Measurements from ENCODE around the gene CGB2. TPM values are rescaled to one million over a fixed set of nuclear protein-coding genes. Genes with fewer than 3 reads are reported as not detected.

Gene CGB2
- total RNA-seq, 6 donors from 2014 or later: not detected

GRCh38 chr19:49080392-49080791 is 48.7 kb downstream of the CGB2 start:
- TF ChIP-seq POLR2AphosphoS5 (IDR thresholded peaks at IDR 0.05): no peak
- TF ChIP-seq, protein P1, sequence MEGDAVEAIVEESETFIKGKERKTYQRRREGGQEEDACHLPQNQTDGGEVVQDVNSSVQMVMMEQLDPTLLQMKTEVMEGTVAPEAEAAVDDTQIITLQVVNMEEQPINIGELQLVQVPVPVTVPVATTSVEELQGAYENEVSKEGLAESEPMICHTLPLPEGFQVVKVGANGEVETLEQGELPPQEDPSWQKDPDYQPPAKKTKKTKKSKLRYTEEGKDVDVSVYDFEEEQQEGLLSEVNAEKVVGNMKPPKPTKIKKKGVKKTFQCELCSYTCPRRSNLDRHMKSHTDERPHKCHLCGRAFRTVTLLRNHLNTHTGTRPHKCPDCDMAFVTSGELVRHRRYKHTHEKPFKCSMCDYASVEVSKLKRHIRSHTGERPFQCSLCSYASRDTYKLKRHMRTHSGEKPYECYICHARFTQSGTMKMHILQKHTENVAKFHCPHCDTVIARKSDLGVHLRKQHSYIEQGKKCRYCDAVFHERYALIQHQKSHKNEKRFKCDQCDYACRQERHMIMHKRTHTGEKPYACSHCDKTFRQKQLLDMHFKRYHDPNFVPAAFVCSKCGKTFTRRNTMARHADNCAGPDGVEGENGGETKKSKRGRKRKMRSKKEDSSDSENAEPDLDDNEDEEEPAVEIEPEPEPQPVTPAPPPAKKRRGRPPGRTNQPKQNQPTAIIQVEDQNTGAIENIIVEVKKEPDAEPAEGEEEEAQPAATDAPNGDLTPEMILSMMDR (IDR thresholded peaks at IDR 0.05): no peak
- no peak for TF ChIP-seq EP300 (IDR thresholded peaks at IDR 0.05)
- TF ChIP-seq POLR2A (IDR thresholded peaks at IDR 0.05): no peak
- no peak overlapping the region for H3K27ac ChIP-seq
- WGBS, 2 donors: 79 to 85% methylated on average over 4 of the region's 4 CpGs

DNA sequence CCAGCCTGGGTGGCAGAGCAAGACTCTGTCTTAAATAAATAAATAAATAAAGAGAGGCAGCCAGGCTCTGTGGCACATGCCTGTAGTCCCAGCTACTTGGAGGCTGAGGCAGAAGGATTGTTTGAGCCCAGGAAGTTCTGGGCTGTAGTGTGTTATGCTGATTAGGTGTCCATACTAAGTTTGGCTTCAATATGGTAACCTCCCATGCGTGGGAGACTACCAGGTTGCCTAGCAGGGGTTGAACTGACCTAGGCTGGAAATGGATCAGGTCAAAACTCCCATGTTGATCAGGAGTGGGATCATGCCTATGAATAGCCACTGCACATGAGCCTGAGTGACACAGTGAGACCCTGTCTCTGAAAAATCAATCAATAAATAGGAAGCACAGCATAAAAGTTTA is 49.6 kb downstream of the CGB2 start:
- peaks cover 4 to 10% (median 8%) of the 10 kb centered on the region in 4 donors for H3K4me1 ChIP-seq
- ATAC-seq (ENCODE audit: low FRiP score in 2 of 2) (no peak), DNase-seq (no peak)
- no peak overlapping the region for H3K27ac ChIP-seq
- H3K9me3 ChIP-seq: no peaks in the 10 kb centered on the region
- H3K27me3 ChIP-seq: no peaks in the 10 kb centered on the region
- TF ChIP-seq POLR2AphosphoS5 (IDR thresholded peaks at IDR 0.05): no peak
- TF ChIP-seq EP300 (IDR thresholded peaks at IDR 0.05): no peak
- WGBS, 2 donors: 60% methylated on average over 1 of the region's 1 CpG; no CpG with 5 or more reads in 1 of the 2 donors
- H3K4me3 ChIP-seq: no peak overlapping the region
- H3K36me3 ChIP-seq: no peaks in the 10 kb centered on the region

More at GRCh38 chr19:49080392-49080791, 48.7 kb downstream of the CGB2 start:
- DNase-seq (no peak), ATAC-seq (ENCODE audit: low FRiP score in 2 of 2) (no peak)
- no peak overlapping the region for H3K4me3 ChIP-seq
- peaks cover 0 to 5% (median 5%) of the 10 kb centered on the region in 4 donors for H3K4me1 ChIP-seq
- H3K27me3 ChIP-seq: no peaks in the 10 kb centered on the region
- no peaks in the 10 kb centered on the region for H3K36me3 ChIP-seq
- no peaks in the 10 kb centered on the region for H3K9me3 ChIP-seq

Small RNA genes within 50 kb of the gene (small RNA-seq; reads per million reads assigned to genes)
- gene MIR6798 (0 reads per million in 4 donors), gene RN7SL708P (0 to 0.12 (median 0) reads per million in 4 donors)

Other genes starting within 250 kb of the CGB2 start
- gene BCAT2, start 220.9 kb upstream of the CGB2 start, total RNA-seq: 100 to 1,000 TPM in 1 of 6 donors, 10 to 100 TPM in 5; 50.7 to 221 (median 81.2) TPM
- 10 to 100 TPM; 13.8 to 65.0 (median 28.5) TPM for gene HSD17B14, start 195.4 kb upstream of the CGB2 start, total RNA-seq
- 10 to 100 TPM in 5 of 6 donors, 1 to 10 TPM in 1; 6.3 to 34.9 (median 21.2) TPM for gene PLEKHA4, start 163.3 kb upstream of the CGB2 start, total RNA-seq
- 100 to 1,000 TPM in 5 of 6 donors, 10 to 100 TPM in 1; 96.2 to 194 (median 114) TPM for gene PPP1R15A, start 159.5 kb upstream of the CGB2 start, total RNA-seq
- gene TULP2, start 133.1 kb upstream of the CGB2 start, total RNA-seq: 1 to 10 TPM in 1 of 6 donors, under 1 TPM in 2, not detected in 3; 0.30 to 4.9 (median 0.86) TPM
- 100 to 1,000 TPM; 278 to 463 (median 341) TPM for gene NUCB1, start 131.6 kb upstream of the CGB2 start, total RNA-seq
- gene DHDH, start 98.2 kb upstream of the CGB2 start, total RNA-seq: 1 to 10 TPM; 1.9 to 6.3 (median 2.8) TPM
- 100 to 1,000 TPM in 4 of 6 donors, 10 to 100 TPM in 2; 68.1 to 143 (median 112) TPM for gene BAX, start 77.0 kb upstream of the CGB2 start, total RNA-seq
- gene FTL, start 66.6 kb upstream of the CGB2 start, total RNA-seq: over 10,000 TPM in 3 of 6 donors, 1,000 to 10,000 TPM in 3; 5,928 to 23,282 (median 11,982) TPM
- 10 to 100 TPM; 26.4 to 79.6 (median 35.6) TPM for gene GYS1, start 38.6 kb upstream of the CGB2 start, total RNA-seq
- 100 to 1,000 TPM in 2 of 6 donors, 10 to 100 TPM in 4; 45.7 to 105 (median 70.6) TPM for gene RUVBL2, start 38.0 kb upstream of the CGB2 start, total RNA-seq
- gene LHB, start 14.8 kb upstream of the CGB2 start, total RNA-seq: under 1 TPM in 1 of 6 donors, not detected in 5; 0.77 TPM
- not detected for gene CGB3, start 7.6 kb upstream of the CGB2 start, total RNA-seq
- gene CGB1, start 5.0 kb downstream of the CGB2 start, total RNA-seq: not detected
- gene CGB5, start 12.0 kb downstream of the CGB2 start, total RNA-seq: not detected
- gene CGB8, start 17.2 kb downstream of the CGB2 start, total RNA-seq: not detected
- gene CGB7, start 25.9 kb downstream of the CGB2 start, total RNA-seq: 1 to 10 TPM in 1 of 6 donors, under 1 TPM in 5; 0.22 to 5.2 (median 0.55) TPM
- gene NTF4, start 32.9 kb downstream of the CGB2 start, total RNA-seq: 10 to 100 TPM in 1 of 6 donors, 1 to 10 TPM in 5; 1.2 to 10.5 (median 4.9) TPM
- not detected for gene KCNA7, start 40.8 kb downstream of the CGB2 start, total RNA-seq
- gene SNRNP70, start 53.6 kb downstream of the CGB2 start, total RNA-seq: 1,000 to 10,000 TPM in 1 of 6 donors, 100 to 1,000 TPM in 5; 147 to 1,500 (median 176) TPM
- gene LIN7B, start 82.5 kb downstream of the CGB2 start, total RNA-seq: 10 to 100 TPM in 1 of 6 donors, 1 to 10 TPM in 5; 3.1 to 10.2 (median 7.6) TPM
- gene C19orf73, start 87.3 kb downstream of the CGB2 start, total RNA-seq: 1 to 10 TPM in 4 of 6 donors, under 1 TPM in 1, not detected in 1; 0.89 to 7.9 (median 2.3) TPM
- gene PPFIA3, start 87.7 kb downstream of the CGB2 start, total RNA-seq: 10 to 100 TPM in 1 of 6 donors, 1 to 10 TPM in 5; 2.4 to 11.5 (median 5.9) TPM
- gene HRC, start 123.5 kb downstream of the CGB2 start, total RNA-seq: 1 to 10 TPM in 3 of 6 donors, under 1 TPM in 2, not detected in 1; 0.61 to 2.1 (median 1.2) TPM
- 100 to 1,000 TPM in 1 of 6 donors, 10 to 100 TPM in 5; 23.9 to 120 (median 49.3) TPM for gene TRPM4, start 125.9 kb downstream of the CGB2 start, total RNA-seq

Measured in upper lobe of left lung (tissue), 6 donors.